ENCODE results near the gene PTRH2.

- TF ChIP-seq CTCF (IDR thresholded peaks at IDR 0.05; ENCODE audit: low read length) (no peak), EZH2 (optimal IDR thresholded peaks at IDR 0.05; ENCODE audit: low read depth, low read length) (no peak), EZH2phosphoT487 (IDR thresholded peaks at IDR 0.05; ENCODE audit: low read length) (no peak)
Observed at GRCh38 chr17:59745040-59745439, 37.8 kb upstream of the PTRH2 start.
